ENCODE measurements around the gene ARHGAP11B.
"Not testable (repeated sequence)": the region's sequence is repeated elsewhere in the genome, so short reads cannot be mapped to it uniquely, and the experiment has no call there.

The ARHGAP11B gene

DNA sequence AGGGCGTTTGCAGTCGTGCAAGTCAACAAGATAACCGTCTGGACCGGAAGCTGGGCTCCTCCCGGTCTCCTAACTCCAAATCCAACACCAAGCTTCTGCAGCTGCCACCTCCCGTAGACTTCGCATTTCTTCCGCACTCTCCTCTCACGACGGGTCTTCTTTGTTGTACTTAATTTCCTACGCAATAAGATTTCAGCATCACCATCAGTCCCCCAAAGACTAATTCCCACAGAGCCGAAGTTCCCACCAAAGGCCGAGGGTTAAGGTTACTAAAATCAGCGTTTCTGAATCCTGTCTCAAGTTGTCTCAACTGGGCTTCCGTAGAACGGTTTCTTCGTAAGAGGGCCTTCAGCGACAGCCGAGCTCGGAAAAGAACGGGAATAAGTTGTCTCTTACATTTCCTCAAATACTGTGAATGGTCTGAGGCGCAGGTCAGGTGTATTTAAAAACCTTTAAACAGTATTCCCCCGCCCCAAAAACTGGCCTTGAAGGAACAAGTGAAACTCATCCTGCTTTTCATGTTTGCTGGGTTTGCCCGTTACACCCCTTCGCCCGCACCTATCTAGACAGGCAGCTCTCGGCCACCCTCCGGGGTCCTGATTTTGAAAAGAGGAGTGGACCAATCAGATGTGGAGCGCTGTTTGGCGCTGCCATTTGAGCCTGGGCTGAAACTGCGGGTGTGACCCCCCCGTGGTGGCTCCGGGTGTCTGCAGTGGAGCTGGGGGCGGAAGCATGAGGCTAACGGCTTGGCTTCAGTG lies at the start of gene ARHGAP11B:
TSS of gene ARHGAP11B (plus strand) at position 693 of the 758 bp plus-strand sequence.
- peak; percentile 96 for DNase-seq (ENCODE audit: low spot score)

DNA sequence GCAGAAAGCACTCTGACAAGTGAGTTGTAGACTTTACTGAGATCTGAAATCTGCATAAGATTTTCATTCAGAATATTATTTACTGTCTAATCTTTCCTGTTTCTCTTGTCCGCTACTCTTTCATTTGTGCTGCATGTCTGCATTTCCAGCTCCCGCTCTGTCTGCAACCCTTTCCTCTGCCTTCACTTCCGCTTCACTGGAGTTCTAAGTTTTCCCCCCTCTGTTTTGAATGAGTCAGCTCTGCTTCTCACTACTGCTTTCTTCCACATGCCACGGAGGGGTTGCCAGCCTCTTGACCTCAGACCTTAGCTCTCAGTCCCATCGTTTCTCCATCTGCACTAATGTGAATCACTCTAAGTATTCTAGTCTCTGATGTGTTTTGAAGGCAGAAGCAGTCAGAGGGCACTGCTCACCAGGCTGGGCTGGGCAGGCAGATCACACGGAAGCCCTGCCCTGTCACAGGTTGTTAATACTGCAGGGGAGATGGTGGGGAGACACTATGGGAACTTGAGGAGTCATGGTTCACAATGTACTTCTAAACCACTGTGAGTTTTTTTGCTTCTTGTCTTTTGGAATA lies 46.4 kb upstream of the ARHGAP11B start:
- DNase-seq (ENCODE audit: low spot score) = not testable (repeated sequence)

DNA sequence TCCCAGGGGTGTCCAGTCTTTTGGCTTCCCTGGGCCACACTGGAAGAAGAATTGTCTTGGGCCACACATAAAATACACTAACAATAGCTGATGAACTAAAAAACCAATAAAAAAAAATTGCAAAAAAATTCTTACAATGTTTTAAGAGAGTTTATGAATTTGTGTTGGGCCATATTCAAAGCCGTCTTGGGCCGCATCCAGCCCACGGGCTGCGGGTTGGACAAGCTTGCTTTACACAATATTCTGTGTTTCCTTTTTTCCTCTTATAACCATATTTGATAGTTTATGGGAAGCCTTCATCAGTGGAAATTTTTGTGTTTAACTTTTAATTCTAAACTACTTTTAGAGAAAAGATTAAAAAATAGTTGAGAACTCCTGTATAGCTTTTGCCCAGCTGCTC lies 45.2 kb upstream of the ARHGAP11B start:
- DNase-seq (ENCODE audit: low spot score) = not testable (repeated sequence)

DNA sequence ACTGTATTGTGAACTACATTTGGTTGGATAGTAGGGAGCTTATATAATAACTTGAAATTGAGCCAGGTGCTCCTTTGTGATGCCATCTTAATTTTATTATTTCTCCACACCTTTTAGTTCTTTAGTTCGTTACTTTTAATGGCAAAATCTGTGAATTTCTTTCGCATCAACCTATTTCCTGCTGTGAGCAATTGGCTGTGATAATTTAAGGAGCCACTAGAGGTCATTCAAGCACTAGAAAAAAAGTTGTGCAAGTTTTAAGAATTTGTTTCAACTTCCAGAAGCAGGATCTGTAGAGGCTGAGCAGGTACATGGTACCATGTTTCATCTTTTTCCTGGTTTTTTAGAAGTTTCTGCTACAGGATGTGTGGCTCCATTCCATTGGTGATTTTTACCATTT lies 27.0 kb upstream of the ARHGAP11B start:
- DNase-seq (ENCODE audit: low spot score) = not testable (repeated sequence)

DNA sequence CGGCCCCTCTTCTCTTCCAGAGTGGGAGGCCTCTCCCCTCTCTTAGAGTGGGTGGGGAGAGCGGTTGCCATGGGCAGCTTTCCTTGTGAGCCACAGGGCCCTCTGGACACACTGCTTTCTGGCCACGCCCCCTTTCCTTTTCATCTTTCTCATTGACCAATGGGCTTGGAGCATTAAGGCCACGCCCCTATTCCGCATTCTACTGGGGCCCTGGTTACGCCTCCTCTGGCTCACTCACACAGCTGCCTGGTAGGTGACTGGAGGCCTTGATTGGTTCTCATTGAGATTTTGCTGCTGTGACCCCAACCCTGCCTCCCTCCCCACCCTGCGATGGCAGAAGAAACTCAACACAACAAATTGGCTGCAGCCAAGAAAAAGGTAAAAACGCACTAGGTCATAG lies 22.1 kb upstream of the ARHGAP11B start, which contains the start of gene GOLGA8H:
TSS of gene GOLGA8H (plus strand) at position 233 of the 400 bp plus-strand sequence. CDS start at position 331, 98 bp downstream.
- DNase-seq (ENCODE audit: low spot score) = not testable (repeated sequence)

DNA sequence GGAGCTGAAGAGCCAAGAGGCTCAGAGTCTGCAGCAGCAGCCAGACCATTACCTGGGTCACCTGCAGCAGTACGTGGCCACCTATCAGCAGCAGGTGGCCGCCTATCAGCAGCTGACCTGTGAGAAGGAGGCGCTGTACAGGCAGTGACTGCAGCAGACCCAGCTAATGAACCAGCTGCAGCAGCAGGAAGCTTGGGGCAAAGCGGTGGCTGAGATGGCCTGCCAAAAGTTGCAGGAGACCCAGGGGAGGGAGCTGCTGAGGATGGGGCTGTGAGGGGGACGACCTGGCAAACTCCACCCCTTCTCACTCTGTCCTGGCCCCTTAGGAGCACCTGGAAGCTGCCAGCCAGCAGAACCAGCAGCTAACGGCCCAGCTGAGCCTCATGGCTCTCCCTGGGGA lies 13.7 kb upstream of the ARHGAP11B start:
- DNase-seq (ENCODE audit: low spot score) = not testable (repeated sequence)

DNA sequence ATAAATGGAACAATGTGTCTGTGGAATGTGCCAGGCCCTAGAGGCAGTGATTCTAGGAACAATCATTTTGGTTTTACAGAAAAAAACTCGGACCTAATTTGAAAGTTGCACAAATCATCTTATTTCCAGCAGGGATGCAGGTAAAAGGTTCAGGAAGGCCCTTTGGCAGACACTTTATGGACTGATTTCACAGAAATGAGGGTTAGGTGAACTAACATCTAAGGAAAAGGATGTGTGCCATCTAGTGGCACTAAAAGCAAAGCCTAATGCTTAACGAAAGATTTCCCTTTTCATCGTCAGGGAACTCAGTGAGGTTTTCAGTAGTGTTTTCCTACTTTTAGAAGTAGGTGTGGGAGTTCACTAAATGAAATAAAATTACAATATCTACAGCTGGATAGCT lies 4.6 kb upstream of the ARHGAP11B start:
- DNase-seq (ENCODE audit: low spot score) = not testable (repeated sequence)

DNA sequence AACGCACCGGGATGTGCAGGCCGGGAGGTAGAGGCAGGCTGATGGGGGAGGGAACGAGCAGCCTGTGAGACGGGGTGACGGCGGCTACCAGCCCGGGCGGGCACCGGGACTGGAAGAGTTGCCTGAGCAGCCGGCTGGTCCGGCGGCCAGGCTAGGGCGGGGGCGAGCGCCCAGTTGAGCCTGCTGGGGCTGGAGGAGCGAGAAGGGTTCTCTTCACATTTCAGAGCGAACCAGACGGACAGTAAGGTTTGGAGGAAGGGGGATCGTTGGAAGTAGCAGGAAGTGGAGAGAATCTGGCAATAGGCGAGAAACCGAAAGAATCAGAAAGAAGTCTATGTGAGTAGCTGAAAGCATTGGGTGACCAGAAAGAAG lies 252 bp downstream of the ARHGAP11B start:
- peak; percentile 19 for DNase-seq (ENCODE audit: low spot score)

DNA sequence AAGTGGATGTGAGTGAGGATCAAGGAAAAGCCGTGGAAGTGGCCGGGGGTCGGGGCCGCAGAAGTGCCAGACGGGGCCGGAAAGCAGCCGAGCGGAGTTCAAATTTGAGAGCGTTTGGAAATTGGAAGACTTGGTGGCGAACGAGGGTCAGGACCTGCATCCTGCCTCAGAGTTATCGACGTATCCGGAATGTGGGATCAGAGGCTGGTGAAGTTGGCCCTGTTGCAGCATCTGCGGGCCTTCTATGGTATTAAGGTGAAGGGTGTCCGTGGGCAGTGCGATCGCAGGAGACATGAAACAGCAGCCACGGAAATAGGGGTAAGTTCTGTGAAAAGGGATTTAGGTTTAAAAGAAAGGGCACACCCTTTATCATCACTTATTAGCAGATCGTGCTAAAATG lies 704 bp downstream of the ARHGAP11B start:
- DNase-seq (ENCODE audit: low spot score) = not testable (repeated sequence)

DNA sequence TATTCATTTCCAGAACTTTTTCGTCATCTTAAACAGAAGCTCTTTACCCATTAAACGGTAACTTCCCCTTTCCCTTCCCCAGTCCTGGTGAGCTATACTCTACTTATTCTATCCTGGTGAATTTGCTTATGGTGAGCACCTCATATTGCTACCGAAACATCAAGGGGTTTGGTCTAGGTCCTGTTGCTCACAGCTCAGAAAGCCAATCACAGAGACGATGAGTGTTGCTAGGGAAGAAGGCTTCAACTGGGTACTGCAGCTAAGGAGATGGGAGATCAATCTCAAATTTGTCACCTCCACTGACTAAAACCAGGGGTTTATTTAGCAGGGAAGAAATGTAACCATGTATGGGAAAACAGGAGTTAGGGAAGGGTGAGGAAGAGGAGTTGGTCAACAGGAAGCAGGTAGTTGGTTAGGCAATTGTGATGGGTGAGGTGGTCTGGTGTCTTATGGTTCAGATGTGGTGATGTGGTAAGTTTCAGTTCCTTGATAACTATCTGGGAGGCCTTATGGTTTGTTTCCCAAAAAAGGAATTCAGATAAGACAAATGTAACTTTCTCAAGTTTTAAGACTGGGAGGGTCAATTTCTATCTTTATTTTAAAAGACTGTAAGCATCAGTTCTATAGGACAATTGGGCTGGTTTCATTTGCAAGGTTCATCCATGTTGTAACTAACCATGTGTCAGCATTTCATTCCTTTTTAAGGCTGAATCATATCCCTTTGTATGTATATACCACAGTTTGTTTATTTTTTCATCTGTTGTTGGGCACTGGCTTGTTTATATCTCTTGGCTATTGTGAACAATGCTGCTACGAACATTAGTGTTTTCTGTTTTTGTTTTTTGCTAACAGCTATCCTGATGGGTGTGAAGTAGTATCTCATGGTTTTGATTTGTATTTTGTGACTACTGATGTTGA lies 24.3 kb downstream of the ARHGAP11B start:
- peak; percentile 11 for DNase-seq (ENCODE audit: low spot score)

DNA sequence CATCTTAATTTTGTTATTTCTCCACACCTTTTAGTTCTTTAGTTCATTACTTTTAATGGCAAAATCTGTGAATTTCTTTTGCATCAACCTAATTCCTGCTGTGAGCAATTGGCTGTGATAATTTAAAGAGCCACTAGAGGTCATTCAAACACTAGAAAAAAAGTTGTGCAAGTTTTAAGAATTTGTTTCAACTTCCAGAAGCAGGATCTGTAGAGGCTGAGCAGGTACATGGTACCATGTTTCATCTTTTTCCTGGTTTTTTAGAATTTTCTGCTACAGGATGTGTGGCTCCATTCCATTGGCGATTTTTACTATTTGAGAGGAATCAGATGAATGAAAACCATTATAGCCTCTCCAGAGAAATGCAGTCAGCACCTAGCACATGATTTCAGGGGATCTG lies 35.2 kb downstream of the ARHGAP11B start:
- not testable (repeated sequence) for DNase-seq (ENCODE audit: low spot score)

DNA sequence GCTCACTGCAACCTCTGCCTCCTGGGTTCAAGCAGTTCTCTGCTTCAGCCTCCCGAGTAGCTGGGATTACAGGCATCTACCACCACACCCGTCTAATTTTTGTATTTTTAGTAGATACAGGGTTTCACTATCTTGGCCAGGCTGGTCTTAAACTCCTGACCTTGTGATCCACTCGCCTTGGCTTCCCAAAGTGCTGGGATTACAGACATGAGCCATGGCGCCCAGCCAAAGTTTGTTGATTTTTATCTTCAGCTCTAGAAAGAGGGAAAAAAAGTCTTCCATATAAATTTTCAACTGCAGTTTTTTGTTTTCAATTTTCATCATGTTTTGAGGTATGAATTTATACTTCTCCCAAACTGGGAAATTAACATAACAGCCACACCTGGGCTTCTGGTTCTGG lies 43.7 kb downstream of the ARHGAP11B start:
- DNase-seq (ENCODE audit: low spot score) = not testable (repeated sequence)

DNA sequence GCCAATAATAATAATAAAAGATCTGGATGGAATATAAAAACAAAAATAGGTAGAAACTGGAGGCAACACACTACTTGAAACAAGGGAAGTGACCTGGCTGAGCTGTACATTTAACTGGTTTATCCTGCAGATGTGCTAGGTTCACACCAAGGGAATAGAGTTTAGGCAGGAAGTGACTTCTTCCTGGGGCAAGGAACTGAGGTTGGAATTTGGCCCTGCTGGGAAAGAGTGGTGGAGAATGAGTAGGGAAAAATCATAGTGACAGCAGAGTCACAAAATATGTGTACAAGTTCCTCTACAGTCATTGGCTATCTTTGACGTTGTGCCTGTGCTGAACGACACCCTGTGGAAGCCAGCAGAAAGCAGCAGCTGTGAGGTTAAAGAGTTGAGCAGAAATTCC lies 44.1 kb downstream of the ARHGAP11B start:
- DNase-seq (ENCODE audit: low spot score) = no peak

DNA sequence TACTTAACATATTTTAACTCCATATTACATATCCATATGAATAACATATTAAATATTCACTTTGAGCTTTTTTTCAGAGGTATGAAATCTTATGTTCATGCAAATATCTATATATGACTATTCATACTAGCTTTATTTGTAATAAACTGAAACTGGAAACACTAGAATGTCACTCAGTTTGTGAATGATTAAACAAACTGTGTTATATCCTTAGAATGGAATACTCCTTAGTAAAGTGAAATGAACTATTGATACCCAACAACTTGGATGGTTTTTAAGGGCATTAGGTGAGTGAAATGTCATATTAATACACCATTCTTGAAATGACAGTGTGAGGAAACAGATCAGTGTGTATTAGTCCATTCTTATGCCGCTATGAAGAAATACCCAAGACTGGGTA lies 45.4 kb downstream of the ARHGAP11B start:
- DNase-seq (ENCODE audit: low spot score) = no peak

DNA sequence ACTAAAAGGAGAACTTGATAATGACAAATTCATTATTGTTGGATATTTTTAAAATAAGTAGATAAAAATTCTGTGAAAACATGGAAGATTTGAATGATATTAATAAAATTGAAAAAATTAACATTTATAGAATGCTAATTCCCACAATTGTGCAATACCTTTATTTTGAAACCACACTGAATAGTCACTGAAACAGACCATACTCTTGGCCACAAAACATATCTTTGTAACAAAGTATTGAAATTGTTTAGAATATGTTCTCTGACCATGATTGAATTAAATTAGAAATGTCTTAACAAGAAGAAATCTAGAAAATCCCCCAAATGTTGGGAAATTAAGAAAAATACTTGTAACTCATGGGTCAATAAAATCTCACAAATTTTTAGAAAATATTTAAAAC lies 49.2 kb downstream of the ARHGAP11B start:
- no peak for DNase-seq (ENCODE audit: low spot score)

DNA sequence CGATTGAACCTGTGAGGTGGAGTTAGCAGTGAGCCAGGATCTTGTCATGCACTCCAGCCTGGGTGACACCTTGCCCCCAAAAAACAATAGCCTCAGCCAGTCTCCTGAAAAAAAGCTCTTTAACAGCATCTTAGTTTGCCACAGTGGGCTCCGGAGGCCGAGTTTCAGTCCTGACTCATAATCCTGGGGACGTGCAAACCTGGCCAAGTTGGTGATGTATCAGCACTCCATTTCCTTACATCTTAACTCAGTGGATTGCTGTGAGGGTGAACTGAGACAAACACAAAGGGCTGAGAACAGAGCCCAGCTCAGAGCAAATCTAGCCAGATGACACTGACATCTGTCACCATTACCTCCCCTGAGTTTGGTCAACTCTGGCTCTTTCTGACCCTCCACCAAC lies 50.0 kb downstream of the ARHGAP11B start:
- DNase-seq (ENCODE audit: low spot score) = not testable (repeated sequence)

DNA sequence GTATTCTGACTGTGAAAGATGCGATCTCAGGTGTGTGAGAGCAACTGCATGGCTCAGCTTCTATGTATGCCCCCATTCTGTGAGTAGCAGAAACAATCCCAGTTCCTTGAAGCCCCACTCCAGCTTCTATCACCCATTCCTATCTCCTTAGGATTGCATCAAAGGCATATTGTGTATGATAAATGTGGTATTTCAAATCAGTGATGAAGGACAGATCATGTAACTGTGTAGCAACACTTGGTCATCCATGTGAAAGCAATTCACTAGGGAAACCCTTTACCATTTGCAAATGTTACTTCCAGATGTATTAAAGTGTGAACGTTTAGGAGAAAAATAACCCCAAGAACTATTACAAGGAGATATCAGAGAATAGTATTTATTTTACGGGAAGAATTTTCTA lies 55.1 kb downstream of the ARHGAP11B start:
- not testable (repeated sequence) for DNase-seq (ENCODE audit: low spot score)

DNA sequence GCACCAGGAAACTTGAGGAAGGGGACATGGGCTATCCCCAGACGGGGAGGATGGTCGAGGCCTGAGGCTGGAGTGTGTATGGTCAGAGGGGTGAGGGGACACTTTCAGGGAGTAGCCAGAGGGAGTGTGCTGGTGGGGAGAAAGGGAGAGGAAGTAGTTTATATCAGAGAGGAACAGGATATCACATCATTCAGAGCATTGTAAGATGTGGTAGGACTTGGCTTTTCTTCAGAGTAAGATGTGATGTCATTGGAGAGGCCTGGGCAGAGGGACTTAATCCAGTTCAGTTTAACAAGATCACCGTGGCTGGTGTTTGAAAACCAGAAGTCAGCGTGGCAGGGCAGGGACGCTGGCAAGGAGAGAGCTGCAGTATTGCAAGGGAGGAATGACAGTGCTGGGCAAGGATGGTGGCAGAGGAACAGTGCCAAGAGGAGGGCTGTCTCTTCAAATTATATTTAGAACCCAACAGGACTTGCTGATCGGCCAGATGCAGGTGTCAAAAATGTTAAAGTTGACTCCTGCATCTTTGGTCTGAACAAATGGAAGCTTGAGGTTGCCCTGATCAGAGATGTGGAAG lies 59.9 kb downstream of the ARHGAP11B start:
- DNase-seq (ENCODE audit: low spot score) = not testable (repeated sequence)

DNA sequence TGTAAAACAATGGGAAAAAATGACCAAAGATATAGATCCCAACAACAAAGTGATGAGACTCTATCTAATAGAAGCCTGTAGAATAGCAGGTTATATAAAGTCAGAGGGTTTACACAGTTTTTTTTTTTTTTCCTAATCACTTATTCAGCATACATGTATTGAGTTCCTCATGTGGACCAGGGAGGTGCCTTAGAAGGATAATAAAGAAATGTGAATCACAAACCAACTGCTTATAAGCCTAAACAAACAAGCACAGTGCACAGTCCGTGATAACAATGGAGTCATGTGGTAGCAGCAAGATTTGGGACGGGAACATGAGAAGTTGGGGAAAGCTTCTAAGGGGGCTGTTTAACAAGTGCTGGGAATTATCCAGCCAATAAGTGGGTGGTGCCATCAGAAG lies 60.7 kb downstream of the ARHGAP11B start:
- not testable (repeated sequence) for DNase-seq (ENCODE audit: low spot score)

All from globus pallidus (tissue), 1 donor.